Ureter (tissue), 1 donor: ENCODE data around the gene NOB1. TPM values are rescaled to one million over a fixed set of nuclear protein-coding genes. Genes with fewer than 3 reads are reported as not detected.
A peak's percentile ranks its signal among the peaks of the same experiment; 100 is the strongest.

ENCODE experiments used
- DNase-seq: peaks from one replicate; pipeline ENCODE4 v3.0.0-alpha.2; 2020; ENCODE audit warnings: low spot score
- total RNA-seq: library from RNA; stranded (reverse); gene quantifications from one replicate; pipeline ENCODE4 v1.2.4, GENCODE V29; 2023
- donor health status: DM: yes; HTN: yes; CAD: no.

Gene NOB1
- total RNA-seq, 1 donor from 2014 or later, result 60.6 TPM

DNA sequence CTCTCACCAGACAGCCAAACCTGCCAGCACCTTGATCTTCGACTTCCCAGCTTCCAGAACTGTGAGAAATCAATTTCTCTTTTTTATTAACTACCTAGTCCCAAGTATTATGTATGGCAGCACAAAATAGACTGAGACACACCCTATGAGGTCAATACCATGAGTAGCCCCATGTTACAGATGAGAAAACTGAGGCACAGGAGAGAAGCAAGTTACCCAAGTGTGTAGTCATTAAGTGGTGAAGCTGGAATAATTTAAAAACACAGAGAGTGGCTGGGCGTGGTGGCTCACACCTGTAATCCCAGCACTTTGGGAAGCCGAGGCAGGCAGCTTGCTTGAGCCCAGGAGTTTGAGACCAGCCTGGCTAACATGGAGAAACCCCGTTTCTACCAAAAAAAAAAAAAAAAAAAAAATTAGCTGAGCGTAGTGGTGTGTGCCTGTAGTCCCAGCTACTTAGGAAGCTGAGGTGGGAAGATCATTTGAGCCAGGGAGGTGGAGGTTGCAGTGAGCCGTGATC is 33.2 kb downstream of the NOB1 start:
- DNase-seq, result no peak

DNA sequence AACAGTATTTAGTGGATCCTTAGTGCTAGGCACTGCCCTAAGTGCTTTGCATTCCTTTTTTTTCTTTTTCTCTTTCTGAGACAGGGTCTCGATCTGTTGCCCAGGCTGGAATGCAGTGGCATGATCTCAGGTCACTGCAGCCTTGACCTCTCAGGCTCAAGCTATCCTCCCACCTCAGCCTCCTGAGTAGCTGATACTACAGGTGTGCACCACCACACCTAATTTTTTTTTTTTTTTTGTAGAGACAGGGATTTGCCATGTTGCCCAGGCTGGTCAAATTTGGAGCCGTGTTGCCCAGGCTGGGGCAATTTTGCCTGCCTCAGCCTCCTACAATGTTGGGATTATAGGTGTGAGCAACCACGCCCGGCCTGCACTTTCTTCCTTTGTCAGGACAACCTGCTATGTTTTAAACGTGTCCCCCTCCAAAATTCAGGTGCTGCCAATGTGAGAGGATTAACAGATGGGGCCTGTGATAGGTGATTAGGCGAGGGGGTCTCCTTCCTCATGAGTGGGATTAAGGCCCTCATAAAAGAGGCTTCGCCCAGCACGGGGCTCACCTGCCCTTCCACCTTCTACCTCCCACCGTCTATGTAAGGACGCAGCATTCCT is 33.8 kb downstream of the NOB1 start:
- no peak for DNase-seq

DNA sequence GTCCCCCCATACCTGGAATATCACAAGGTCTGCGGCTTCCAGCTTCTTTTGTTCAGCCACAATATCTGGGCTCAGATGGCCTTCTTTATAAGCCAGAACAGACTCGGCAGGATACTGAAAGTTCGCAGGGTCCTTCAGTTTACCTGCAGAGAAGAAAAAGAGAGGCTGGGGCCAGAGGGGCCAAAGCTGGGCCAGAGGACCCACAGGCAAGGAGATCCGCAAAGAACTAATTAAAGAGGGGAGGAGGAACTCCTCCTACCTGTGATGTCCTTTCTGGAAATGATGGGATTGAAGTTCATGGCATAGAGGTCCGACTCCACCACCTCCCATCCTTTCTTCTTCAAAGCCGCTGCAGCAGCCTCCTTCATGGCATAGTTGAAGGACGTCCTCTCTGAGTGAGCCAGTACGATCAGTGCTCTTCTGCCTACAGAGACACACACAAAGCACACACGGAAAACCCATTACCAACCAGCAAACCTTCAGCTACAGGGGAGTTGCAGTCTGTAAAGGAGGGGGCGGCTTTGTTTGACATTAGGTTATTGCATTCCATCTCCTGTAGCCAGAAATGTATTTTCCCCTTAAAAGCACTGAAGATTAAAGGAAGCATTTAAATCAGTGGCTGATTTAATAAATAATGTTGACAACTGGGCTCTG is 36.5 kb downstream of the NOB1 start:
- no peak for DNase-seq

DNA sequence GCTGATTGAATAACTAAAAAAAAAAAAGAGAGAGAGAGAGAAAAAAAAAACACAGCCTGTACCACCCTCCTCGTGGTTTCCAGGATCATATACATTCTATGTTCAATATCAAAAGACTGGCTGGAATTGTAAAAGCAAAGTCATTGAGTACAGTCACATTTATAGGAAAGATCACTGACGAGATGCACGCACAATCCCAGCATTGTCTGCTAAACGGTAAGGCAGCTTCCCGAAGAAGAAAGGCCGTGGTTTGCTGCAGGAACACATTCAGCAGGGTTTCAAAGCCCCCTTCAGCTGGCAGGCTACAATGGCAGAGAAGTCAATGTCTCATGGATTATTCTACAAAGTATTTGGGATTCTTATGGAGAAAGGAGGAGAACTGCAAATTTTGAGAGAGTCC is 37.7 kb downstream of the NOB1 start:
- DNase-seq, result no peak

DNA sequence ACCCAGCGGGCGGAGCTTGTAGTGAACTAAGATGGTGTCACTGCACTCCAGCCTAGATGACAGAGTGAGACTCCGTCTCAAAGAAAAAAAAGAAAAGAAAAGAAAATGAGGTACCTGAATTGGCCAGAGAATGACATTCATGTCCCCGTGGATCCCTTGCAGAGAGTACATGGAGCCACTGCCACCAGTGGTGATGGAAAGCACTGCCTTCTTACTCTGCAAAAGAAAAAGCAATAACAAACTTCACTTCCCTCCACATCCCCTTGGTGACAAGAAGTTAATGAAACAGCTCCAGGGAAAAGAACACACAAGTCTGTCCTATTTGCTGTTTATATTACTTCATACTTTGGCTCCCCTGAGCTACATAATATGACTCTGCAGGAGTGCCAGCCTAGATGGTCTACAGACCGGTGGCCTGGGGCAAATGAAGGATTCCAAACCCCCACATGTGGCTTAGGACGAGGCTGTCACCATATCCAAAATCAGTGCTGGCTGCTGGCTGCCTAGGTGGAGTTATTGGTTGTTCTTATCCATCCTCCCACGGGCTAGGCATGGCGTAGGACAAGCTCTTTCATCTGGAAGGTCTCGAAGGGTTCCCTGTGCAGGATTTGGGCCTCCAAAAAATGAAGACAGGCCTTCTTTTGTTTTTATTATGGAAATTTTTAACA is 41.7 kb downstream of the NOB1 start:
- no peak for DNase-seq

DNA sequence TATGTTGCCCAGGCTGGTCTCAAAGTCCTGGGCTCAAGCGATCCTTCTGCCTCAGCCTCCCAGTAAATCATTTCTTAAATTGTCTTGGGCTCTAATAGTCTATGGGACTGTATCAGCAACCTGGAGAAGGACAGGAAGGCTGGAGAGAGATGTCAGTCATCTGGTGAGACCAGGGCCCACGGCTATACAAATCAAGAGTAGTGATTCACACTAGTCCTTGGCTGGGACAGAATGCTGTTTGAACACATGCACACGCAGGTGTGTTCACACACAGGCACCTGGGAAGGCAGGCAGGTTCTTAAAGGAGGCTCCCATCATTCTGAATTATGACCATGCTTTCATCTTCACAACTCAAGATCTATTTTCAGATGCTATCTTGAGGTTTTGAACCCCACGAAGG is 42.4 kb downstream of the NOB1 start:
- DNase-seq, result no peak

DNA sequence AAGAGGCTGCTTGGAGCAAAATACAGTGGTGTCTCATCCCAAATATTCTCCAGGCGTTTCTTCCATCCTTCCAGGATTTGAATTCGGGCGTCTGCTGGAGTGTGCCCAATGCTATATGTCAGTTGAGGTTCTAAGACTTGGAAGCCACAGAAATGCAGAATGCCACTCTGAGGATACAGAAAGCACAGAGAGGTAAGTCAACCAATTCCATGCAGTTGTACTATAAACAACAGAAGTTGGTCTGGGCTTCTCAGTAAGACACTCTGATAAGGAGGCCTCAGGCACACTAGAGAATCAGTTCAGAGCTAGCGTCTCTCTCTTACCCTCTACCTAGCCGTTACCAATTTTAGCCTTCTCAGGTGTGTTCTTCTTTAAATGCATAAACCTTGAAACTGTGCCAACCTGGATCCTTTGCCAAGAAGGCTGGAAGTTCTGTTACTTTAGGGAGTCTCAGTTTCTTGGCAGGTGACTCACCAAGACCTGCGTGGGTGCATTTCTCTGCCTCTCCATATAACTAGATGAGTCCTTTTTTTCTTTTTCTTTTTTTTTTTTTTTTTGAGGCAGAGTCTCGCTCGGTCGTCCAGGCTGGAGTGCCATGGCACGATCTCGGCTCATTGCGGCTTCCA is 43.5 kb downstream of the NOB1 start:
- DNase-seq, result peak; percentile 63

DNA sequence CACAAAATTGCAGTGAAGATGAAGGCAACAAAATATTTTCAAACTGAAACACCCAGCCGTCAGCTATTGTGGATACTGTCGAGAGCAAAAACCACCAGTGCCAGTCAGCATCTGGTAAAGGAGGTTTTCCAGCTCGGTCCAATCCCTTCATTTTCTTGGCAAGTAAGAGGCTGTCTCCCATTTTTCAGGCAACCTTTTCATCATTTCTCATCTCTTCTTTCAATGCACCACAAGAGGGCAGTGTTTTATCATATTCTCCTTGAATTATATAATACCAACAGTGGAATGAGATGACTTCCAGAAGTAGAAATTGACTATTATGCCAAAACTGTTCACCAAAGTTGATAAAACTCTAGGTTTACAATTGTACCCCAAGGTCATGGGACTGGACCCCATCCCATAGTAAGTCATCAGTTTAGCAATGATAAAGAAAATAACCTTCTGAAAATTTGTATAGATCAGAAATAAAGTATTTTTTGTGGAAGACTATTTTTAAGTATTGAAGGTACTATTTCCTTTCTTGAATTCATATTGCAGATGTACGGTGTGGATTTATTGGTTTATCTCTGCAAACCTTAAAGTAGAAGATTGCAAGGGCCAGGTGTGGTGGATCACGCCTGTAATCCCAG is 45.2 kb downstream of the NOB1 start:
- no peak for DNase-seq

DNA sequence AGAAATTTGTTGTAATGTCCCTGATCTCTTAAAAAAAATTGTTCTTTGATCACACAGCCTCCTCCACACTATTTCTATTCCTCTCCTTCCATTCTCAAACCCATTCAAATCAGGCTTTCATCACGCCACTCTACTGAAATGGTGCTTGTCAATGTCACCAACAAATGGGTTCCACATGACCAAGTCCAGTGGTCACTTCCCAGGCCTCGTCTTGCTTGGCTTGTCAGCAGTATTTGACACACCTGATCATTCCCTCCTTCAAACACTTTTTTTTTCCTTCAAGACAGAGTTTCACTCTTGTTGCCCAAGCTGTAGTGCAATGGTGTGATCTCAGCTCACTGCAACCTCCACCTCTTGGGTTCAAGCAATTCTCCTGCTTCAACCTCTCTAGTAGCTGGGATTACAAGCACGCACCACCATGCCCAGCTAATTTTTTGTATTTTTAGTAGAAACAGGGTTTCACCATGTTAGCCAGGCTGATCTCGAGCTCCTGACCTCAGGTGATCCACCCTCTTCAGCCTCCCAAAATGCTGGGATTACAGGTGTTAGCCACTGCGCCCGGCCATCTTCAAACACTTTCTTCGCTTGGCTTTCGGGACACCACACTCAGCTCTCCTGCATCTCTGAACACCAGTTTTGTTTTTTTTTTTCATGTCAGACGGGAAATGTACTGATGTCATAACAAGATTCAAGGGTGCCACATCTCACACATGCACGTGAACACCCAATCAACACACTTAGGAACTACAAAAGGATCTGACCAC is 46.6 kb downstream of the NOB1 start:
- no peak for DNase-seq

DNA sequence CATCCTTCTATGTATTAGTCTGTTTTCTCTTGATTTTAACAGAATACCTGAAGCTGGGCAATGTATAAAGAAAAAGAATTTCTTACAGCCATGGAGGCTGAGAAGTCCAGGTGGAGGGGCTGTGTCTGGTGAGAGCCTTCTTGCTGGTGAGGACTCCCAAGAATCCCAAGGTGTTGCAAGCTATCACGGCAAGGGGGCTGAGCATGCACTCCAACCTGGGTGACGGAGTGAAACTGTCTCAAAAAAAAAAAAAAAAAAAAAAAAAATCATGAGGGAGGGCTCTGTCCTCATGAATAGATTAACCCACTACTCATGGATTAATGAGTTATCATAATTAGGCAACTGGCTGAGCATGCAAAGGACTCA is 47.8 kb downstream of the NOB1 start:
- DNase-seq, result no peak

DNA sequence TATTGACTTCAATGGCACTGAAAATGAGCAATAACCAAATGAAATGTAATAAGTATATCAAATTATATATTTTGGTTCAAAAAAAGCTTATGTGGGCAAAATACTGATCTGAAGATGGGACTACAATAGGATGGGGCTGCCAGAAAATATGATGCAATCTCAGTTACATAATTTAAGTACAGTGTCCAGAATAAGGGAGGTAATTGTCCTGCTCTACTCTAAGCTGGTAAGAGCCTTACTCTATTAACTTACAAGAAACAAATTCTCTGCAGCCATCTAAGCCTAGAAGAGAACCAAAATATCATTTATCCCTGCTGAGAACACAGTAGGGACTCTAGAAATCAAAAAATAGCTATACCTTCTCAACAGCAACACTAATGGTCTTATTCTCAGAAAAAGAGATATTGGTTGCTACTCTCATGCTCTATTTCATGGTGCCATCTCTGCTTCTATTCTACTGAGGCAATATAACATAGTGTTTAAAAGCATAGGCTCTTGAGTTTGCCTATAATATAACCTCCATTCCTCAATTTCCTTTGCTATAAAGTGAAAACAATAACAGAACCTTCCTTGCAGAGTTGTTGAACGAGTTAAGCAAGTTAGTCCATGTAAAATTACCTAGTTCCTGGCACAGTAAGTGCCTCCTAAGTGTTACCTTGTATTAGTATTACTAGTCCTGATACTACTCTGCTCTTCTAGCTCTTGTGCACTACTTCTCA is 48.3 kb downstream of the NOB1 start:
- no peak for DNase-seq

DNA sequence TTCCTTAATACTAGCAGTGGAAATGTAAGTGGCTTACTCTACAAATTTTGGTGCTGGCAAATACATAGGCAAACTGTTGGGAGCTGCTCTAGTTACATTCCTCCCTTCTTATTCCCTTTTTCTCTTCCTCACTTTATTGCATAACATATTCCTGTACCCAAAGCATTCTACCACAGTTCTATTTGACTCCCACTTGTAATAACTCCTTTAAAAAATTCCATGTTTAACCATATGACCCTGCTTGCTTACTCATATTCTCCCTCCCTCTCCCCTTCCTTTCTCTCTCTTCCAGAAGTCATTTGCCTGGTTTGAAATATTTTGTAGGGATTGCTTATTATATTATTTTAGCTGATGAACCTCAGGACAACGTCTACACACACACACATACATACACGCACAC is 51.1 kb downstream of the NOB1 start:
- no peak for DNase-seq

DNA sequence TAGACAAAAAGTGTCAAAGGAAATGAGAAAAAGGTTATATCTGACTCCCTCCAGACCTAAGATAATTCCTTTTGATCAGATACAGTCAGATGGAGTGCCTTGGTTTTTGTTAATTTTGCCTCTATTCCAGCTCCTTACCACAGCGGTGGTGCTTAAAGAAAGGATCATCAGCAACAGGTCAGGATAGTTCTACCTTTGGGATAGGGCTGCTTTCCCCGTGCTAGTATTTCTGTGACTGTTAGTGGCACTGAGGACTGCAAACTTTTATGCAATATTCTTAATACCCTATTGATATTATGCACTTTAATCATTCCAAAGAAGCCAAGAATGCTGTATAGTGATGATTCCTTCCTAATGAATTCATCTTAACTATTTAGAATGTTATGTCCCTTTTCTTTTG is 52.9 kb downstream of the NOB1 start:
- no peak for DNase-seq

DNA sequence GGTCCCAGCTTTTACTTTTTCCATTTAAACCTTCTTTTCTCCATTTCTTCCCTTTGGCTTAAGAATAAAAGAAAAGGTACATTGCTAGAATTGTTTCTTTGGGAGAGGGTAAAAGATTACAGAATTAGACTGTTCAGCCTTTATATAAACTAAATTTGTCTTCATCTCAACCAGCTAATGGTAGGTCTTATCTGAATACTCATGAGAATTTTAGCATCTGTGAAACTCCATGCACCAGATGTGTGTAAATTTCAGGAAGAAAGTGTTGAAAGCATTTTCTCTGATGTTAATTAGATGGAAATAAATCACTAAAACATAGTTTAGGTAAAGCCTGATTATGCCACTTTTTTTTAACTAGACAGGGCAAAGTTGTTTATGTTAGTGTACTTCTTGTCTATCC is 53.3 kb downstream of the NOB1 start:
- no peak for DNase-seq

DNA sequence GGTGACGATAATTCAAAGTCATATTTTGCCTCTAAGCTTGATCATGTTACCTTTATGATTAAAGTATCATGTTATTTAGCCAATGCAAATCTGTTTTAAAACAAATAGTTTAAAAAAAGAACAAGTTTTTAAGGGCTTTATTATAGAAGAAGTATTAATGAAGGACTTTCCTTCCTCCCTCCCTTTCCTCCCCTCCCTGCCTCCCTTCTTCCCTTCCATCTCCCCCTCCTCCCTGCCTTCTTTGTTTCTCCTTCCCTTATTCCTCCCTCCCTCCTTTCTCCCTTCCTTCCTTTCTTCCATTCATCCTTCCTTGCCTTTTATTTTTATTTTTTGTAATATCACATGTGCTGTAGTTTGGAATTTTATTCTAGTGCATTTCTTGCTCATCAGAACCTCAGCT is 54.8 kb downstream of the NOB1 start:
- DNase-seq, result no peak

DNA sequence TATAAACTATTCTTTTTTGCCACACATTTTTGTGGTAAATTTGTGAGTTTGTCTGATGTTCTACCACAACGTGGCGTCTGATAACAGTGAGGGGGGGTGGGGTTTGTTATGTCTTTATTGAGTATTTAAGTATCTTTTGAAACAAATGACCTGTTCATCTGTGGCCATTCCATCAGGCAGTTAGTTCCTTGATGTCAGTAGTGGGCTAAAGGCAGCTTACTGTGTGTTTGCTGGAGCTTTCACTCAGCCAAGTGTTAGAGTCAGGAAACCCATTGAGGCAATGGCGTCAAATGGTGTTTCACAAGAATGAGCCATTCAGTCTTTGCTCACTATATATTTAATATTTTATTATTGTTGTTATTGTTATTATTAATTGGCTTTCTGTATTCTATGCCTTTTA is 56.3 kb downstream of the NOB1 start:
- no peak for DNase-seq

DNA sequence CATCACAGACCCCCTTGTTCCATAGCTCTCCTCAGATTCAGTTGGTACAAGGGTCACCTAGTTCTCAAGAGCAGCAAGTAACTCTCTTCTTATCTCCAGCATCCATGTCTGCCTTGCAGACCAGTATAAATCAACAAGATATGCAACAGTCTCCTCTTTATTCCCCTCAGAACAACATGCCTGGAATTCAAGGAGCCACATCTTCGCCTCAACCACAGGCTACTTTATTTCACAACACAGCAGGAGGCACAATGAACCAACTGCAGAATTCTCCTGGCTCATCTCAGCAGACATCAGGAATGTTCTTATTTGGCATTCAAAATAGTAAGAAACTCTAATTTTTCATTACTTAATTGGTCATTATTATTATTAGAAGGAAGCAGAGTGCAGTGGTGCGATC is 60.8 kb downstream of the NOB1 start:
- no peak for DNase-seq

DNA sequence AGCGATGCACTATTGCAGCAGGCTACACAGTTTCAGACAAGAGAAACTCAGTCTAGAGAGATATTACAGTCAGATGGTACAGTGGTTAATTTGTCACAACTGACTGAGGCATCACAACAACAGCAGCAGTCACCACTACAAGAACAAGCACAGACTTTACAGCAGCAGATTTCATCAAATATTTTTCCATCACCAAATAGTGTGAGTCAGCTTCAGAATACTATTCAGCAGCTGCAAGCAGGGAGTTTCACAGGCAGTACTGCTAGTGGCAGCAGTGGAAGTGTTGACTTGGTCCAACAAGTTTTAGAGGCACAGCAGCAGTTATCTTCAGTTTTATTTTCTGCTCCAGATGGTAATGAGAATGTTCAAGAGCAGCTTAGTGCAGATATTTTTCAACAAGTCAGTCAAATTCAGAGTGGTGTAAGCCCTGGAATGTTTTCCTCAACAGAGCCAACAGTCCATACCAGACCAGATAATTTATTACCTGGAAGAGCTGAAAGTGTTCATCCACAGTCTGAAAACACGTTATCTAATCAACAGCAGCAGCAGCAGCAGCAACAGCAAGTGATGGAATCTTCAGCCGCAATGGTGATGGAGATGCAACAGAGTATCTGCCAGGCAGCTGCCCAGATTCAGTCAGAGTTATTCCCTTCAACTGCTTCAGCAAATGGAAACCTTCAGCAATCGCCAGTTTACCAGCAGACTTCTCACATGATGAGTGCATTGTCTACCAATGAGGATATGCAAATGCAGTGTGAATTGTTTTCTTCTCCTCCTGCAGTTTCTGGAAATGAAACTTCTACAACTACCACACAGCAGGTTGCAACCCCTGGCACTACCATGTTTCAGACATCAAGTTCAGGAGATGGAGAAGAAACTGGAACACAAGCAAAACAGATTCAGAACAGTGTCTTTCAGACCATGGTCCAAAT is 62.5 kb downstream of the NOB1 start:
- DNase-seq, result no peak
